IMR-90 (cell line): ENCODE measurements around the gene PHAX.

Experiments
- CEBPB ChIP-seq: IDR thresholded peaks from 2 replicates; pipeline ENCODE4 v1.6.1; 2012; ENCODE audit warnings: low read depth, low read length, improper control_type of control experiment
- FOS ChIP-seq: fragments of 150-350 bp; IDR thresholded peaks from 2 replicates; pipeline ENCODE4 v1.6.1; 2016; ENCODE audit warnings: low read depth, low read length
- MAZ ChIP-seq: IDR thresholded peaks from 2 replicates; pipeline ENCODE4 v1.6.1; 2012; ENCODE audit warnings: low read depth, mild to moderate bottlenecking, low read length, improper control_type of control experiment, moderate library complexity, borderline replicate concordance
- NFE2L2 ChIP-seq: fragments of 150-350 bp; IDR thresholded peaks from 2 replicates; pipeline ENCODE4 v1.6.1; 2016; ENCODE audit warnings: low read depth, mild to moderate bottlenecking, low read length
- RCOR1 ChIP-seq: IDR thresholded peaks from 2 replicates; pipeline ENCODE4 v1.6.1; 2012; ENCODE audit warnings: mild to moderate bottlenecking, low read length, improper control_type of control experiment; ENCODE audit not compliant: insufficient replicate concordance
- RFX5 ChIP-seq: IDR thresholded peaks from 2 replicates; pipeline ENCODE4 v1.8.0; 2012; ENCODE audit warnings: low read depth, mild to moderate bottlenecking, low read length, moderate library complexity
- TF ChIP-seq, protein P1 (sequence below): conservative IDR thresholded peaks from 2 replicates; pipeline ENCODE4 v1.5.1; 2012; ENCODE audit warnings: mild to moderate bottlenecking, low read depth, low read length, improper control_type of control experiment

DNA sequence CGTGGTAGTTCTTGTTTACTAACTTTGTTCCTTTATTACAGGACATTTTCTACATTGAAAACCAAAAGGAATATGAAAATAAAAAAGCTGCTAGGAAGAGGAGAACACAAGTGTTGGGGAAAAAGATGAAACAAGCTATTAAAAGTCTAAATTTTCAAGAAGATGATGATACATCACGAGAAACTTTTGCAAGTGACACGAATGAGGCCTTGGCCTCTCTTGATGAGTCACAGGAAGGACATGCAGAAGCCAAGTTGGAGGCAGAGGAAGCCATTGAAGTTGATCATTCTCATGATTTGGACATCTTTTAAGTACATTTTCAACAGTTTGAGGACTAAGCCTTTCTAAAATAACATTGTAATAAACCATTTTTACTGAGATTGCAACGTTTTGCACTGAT lies 23.8 kb downstream of the PHAX start:
- TF ChIP-seq, protein P1, sequence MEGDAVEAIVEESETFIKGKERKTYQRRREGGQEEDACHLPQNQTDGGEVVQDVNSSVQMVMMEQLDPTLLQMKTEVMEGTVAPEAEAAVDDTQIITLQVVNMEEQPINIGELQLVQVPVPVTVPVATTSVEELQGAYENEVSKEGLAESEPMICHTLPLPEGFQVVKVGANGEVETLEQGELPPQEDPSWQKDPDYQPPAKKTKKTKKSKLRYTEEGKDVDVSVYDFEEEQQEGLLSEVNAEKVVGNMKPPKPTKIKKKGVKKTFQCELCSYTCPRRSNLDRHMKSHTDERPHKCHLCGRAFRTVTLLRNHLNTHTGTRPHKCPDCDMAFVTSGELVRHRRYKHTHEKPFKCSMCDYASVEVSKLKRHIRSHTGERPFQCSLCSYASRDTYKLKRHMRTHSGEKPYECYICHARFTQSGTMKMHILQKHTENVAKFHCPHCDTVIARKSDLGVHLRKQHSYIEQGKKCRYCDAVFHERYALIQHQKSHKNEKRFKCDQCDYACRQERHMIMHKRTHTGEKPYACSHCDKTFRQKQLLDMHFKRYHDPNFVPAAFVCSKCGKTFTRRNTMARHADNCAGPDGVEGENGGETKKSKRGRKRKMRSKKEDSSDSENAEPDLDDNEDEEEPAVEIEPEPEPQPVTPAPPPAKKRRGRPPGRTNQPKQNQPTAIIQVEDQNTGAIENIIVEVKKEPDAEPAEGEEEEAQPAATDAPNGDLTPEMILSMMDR = no peak
- TF ChIP-seq NFE2L2 (no peak), FOS (peak; percentile 86), MAZ (no peak), RFX5 (no peak), RCOR1 (no peak), CEBPB (peak; percentile 60)
